Fibroblast of upper back skin (primary cell): ENCODE measurements around the gene PACRG.
A peak's percentile ranks its signal among the peaks of the same experiment; 100 is the strongest.

Source experiments
- DNase-seq: peaks from one replicate; pipeline ENCODE4 v3.0.0-alpha.2; 2013

PACRG gene

DNA sequence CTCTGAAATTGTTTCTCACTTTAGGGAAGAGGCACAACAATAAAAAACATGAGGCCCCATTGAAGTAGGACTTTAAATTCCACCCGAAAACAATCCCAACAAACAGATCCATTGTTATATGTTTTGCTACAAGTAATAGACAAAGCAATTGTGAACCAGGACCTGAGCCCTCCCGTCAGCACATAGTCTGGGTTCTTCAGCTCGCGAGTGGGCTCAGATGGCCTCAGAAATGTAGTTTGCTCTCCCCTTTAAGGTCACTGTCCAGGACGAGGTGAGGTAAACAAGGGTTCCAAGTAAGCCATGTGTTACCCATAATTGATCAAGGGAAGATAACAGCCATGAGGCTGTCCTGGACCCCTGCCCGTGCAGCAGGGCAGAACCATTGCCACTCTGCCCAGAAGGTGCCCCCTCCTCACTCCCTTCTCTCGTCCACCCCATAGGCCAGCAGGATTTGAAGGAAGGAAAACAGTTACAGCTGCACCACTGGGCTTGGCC, 526.6 kb downstream of the PACRG start:
- no peak for DNase-seq

DNA sequence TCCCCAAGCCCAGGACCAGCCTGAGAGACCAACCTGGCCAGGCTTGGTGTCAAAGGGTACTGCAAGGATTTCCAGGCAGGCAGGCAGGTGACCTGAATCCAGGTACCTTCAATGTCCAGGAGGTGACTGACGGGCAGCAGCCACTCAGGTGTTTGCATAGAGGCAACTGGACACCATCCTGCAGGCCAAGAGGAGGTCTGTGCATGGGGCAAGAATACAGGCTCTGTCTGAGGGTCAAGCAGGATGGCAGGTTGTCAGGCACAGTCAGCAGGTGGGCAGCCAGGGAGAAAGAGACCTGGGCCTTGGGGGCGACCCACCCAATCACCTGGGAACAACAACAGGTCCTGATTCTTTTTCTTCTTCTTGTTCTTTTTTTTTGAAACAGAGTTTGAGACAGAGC, 527.5 kb downstream of the PACRG start:
- DNase-seq, result no peak

DNA sequence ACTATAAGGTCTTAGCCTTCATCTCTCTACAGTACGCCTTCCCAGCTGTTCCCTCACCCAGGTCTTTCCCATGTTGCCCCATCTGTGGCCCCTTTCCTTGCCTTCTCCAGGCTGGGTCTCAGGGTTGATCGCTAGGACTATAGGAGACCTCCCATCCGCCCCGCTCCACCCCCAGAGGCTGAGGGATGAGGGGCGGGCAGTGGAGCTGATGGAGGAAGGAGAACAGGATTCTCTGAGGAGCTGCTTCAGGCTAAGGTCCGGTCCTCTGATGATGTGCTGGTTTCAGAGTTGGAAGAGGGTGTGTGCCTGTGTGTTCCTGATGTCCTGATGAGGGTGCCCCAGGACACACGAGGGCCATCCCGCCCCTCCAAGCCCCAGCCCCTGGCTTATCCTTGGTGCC, 531.9 kb downstream of the PACRG start:
- no peak for DNase-seq

DNA sequence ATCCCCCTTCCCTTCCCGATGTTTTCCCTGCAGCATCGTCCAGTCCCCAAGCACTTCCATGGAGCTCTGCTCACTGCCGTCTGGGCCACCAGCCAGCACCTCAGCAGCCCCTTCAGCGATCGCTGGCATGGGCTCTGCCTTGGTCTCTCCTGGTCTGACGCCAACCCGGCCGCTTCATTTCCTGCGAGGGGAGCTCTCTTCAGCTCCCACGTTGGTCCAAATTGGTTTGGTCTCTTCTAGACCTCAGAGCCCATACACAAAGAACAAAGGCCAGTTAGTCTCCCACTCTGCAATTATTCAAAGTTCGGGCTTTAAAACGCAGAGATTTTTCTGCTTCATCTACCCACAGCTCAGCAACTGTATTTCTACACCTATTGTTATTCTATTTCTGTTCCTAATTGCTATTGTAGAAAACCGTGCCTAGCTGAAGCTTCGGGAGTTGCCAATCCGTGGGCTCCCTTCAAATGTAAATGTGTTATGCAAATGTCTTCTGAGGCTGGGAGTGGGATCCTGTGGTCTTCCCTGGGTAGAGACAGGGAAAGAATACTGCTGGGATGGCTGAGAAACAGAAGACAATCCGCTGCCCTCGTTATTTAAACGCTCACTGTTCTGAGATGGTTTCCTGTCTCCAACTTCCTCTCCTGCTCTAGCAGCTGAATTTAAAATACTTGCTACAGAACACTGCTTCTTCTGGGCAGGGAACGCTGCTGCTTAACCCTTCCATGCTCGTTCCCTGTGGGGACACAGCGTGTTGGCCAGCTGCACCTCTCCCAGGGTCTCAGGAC, 532.5 kb downstream of the PACRG start:
- peak; percentile 22 for DNase-seq

DNA sequence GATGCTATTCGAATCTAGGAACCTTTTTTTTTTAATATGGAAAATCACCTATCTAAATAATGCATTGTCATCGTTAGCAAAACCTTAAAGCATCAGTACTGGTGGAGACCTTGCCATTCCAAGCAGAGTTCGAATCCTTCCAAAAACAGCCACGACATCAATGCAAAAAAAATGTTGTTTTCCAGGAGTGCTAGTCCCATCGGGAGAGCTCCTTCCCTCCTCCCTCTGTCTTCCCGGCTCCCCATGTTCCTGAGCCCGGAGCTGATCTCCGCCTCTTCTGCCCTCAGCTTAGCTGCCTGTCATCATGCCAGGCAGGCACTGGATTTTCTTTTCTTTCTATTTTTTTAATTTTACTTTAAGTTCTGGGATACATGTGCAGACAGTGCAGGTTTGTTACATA, 533.1 kb downstream of the PACRG start:
- DNase-seq, result no peak

DNA sequence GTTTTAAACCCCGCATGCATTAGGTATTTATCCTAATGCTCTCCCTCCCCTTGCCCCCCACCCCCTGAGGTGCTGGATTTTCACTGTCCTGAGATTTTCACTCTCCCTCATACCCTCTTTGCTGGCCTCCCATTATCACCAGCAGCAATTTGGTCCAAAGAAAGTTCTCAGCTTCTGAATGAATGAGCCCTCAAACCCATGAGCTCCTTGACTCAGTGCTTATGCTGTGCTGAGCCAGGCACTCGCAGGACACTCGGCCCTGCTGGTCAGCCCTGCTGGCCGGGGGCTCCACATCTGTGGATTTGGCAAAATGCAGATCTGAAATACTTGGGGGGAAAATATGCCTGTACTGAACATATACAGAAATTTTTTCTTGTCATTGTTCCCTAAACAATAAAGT, 533.6 kb downstream of the PACRG start:
- no peak for DNase-seq

DNA sequence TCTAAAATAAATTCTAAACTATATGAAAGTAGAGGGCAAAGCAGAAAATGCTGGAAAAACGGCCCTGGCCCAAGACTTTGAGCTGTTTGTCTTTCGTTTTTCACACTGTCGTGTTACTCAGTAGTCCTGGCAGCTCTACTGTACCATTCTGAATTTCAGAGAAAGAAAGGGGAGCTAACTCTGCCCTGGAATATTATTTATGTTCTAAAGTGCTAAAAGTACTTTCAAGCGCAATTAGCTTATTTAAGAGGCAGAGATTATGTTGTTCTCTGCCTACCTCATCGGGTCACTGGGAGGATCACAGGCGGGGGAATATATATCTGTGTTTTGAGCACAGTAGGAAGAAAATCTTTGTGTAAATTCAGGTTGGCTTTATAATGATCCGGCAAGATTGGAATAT, 534.3 kb downstream of the PACRG start:
- DNase-seq, result no peak

DNA sequence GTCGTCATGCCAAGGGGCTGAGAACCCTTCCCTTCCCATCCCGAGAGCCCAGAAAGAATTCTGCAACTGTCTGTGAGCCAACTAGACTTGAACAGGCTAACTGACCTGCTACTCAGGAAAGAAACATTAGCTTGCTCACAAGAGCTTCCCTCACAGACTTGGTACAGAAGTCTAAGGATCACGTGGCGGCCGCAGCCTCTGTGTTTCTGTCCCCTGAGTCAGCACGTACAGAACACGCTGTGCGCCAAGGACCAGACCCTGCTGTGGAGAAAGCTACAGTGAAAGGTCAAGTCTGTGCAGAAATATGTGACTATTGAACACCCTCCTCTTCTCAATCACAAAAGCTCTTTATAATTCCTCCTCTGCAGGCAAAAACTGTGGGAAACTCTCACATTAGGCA, 535.4 kb downstream of the PACRG start:
- DNase-seq, result no peak

DNA sequence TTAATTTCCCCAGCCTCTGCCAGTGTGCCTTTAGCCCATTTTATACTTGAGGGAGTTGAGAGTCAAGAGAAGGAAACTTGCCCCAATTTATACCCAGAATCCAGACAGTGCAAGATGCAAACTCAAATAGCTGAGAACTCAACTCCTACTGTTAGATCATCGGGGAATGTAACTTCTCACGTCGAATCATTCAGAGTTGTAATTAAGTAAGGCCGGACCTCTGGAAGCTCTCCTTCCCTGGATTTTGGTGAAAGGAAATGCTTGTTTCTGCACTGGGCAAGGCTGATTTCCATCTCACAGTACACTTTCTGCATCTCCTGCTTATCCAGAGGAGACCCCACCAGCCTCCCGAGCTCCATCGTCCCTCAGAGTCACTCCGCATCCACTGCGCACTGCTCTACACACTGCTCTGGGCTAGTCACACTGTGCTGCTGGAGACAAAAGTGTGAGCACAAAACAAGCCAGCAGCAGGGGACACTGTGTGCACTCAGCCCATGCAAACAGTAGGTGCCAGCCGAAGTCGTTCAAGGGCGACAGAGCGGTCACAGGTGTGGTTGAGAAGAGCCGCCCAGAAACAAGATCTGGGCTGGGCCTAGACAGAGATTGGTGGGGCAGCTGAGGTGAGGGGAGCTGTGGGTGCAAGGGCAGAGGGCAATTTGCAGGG, 536.4 kb downstream of the PACRG start:
- DNase-seq, result no peak

DNA sequence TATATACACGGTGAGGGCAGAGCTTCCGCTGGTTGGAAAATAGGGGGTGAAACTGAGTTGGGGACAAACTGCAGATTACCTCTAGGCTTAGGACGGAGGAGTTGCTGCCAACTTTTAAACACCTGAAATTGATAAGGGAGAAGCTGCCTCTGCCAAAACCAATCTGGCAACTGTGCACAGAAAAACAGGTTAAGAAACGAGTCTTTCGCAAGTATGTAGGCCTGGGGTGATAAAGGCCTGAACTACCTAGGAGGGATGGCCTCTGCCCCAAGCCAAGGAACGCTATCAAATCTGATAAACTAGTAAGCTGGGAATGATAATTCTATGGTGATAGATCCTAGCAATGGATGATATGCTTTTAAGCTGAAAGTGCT, 536.9 kb downstream of the PACRG start:
- DNase-seq, result no peak

DNA sequence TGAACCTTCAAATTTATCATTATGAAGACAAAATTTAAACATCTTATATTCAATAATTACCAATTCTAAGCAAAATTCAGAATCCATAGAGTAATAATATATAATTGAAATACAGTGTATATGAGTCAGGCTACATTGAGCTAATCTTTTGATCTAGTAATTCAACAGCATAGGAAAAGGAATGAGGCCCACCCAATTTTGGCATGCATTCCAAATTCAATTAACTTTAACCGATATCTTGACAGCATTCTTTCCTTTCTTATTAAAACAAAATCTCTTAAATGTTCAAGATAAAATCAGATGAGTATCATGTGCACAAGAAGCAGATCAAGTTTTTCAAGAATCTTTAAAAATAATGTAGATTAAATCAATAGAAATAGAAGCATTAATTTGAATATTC, 553.9 kb downstream of the PACRG start:
- no peak for DNase-seq

DNA sequence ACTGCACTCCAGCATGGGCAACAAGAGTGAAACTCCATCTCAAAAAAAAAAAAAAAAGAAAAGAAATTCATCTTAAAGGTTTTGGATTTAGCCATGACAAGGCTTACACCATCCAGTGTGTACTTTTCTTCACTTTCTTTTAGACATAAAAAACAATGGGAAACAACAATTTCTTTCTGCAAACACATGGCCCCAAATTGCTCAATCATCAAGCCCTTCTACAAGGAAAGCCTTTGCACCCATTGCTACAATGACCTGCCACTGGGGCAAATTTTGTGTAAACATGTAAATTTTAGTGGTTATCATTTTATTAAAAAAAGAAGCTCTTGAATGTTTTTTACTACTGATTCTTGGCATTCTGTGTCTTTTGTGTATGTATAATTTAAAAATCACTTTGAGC, 554.9 kb downstream of the PACRG start:
- no peak for DNase-seq

DNA sequence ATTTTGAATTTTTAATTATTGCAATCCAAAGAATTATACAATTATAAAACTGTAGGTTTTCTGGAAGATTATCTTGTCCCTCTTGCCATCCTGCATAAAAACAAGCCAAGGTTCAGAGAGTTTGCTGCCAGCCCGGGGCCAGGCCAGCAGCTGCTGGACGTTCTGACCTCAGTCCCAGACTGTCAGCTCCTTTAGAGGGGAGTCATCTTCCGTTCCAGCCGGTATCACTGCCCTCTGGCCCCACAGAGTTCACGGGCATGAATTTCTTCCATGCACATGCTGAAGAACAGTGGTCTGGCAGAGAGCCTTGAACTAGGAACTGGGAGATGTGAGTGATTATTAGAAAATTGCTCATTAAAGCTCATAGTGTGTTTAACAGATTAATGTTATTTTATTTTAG, 556.4 kb downstream of the PACRG start:
- DNase-seq, result no peak

DNA sequence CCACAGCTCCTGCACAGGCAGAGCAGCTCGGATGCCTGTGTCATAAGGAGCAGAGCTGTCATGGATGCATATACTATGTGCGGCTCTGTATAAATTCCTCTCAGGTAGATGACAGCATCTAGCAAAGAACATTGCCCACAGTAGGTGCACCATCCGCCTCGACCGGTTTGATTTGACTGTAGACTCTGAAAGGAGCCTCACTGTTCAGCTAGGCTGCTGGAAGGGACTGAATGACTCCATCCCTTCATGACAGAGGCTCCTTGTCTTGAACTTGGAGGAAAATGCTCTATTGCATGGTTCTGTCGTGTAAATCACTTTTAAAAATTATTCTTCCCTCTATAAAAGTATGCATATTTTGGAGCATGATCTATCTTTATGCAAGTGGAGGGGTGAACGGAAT, 557.9 kb downstream of the PACRG start:
- DNase-seq, result no peak

DNA sequence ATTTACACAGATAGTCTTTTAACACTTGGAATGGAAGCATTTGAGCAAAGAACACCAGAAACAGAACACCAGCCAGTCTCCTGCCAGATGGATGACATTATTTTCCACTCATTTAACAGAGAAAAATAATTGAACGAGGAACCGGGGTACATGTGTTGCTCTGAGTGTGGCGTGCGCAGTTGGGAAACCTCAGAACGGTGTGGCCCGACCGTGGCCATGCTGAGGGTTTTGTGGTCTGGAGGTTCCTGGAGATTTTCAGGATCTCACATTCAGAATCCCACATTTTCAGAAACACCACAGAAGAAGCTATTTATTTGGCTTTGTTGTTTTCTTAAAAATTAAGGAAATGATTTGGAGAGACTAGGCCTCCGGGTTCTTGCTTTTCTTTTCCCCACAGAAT, 559.9 kb downstream of the PACRG start:
- no peak for DNase-seq

DNA sequence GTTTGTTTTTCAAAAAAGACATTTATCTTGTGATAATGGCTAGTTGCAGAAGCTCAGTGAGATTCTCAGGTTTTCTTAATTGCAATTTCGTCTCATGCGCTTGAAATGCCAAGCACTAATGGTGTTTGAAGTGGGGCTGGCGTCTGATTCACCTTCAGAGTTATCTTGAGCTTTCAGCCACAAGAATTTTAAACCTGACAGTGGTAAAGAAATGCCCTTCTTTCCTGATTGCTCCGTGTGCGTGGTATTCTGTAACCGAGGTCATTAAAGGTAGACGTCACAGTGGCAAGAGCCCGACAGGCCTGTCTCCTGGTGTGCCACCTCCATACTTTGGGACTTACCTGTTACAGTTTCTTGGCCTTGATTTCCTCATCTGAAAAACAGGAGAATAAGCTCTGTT, 560.3 kb downstream of the PACRG start:
- no peak for DNase-seq

DNA sequence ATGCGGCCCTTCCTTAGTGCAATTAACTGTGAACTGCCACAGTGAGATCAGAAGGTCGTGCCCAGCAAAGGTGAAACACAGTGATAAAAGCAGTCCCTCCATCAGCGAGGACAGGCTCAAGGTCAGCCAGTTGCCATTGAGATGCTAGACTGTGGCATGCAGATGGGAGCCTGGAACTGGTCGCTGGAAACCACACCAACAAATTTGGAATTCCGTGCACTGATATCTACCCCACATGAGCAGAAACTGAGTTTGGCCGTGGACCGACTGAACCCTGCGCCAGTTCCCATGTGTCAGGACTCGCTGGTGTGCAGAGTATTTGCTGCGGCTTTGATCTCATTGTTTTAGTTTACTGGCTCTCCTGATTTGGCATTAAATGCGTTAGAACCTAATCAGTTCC, 561.1 kb downstream of the PACRG start:
- DNase-seq, result no peak

DNA sequence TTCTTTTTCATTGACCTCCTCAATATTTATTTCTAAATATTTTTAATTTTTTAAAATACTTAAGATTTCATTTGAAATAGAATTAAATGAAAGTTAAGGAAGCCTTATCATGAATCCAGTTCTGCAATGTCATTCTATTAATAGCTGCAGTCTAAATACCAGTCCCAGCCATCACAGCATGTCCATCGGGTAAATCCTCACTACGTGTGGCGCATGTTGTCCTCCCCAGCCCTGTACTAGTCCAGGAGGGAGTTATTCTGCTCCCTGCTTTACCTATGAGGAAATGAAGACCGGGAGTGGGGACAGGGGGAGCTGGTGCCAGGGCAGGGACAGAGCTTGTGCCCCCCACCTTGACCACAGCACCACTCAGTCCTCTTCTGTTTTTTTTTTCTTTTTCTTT, 561.7 kb downstream of the PACRG start:
- no peak for DNase-seq

DNA sequence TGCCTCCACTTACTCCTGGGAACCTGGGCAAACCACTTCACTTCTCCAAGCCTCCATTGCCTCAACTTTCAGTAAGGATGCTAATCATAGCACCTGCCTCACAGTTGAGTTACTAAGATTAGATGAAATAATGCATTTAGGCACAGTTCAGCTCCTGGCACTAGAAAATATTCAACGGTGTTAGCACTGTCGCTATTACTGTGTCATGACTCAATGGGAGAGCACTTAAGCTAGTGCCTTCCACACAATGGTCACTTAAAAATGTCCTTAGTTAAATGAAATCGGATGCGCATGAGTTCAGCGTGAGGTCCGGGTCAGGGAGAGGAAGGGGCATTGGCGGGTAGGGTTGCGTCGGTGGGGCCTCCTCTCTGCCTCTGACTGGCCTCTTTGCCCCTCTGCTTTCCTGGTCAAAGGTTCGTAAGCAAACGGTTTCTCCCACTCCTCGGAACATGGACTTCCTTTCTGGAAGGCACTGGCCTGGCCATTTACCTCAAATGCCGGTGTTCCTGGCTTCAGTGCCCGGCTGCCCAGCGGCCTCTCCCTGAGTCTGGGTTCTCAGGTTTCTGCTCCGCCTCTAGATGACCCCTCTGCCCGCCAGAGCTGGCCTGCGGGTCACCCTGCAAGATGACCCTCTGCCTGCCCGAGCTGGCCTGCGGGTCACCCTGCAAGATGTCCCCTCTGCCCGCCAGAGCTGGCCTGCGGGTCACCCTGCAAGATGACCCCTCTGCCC, 562.9 kb downstream of the PACRG start:
- DNase-seq, result no peak

DNA sequence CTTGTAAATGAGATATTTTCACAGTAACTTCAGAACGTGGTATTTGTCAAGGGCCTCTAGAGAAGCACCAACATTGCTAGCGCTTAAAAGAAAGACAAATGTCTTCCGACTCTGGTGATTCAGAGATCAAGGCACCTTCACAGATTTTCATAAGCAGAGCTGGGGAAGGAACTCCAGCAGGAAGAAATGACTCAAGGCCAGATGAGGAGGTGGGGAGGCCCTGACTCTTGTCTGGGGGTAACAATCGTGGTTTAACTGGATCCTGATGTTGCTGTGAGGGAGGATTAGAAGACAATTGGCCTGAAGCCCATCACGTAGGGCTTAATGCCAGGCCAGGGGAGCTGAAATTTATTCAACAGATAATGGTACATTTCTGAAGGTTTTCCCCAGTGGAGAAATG, 563.8 kb downstream of the PACRG start:
- DNase-seq, result peak; percentile 95

DNA sequence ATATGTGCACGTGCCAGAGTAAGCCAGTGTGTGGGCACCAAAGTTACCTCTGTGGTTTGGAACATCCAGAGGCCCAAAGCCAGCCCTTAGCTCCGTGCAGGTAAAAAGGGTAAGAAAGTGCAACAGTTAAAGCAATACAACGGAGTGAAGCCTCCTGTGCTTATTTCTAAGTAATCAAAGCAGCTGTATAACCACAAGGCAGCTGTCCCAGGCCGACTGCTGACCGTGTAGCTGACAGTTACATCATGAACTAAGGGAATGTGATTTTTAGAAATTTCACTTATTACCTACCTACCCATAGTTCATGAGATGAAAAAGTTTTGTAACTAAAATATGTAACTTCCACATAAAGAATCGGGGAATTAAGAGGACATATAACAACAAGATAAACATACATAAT, 565.5 kb downstream of the PACRG start:
- DNase-seq, result no peak

DNA sequence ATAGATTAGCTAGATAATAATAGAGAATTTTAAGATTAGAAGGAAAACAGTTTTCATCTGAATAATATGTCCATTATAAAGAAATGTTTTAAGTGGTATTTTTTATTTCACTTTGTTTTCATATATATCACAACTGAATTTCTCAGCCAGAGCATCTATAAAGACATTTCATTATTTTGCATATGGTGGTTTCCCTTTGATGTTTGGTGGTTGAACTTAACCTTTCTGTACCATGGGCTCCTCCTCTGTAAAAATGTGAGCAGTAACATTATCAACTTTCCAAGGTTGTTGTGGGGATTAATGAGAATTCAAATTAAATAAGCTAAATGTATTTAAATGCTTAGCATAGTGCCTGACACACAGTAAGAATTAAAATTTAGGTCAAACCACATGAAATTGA, 567.0 kb downstream of the PACRG start:
- DNase-seq, result no peak

DNA sequence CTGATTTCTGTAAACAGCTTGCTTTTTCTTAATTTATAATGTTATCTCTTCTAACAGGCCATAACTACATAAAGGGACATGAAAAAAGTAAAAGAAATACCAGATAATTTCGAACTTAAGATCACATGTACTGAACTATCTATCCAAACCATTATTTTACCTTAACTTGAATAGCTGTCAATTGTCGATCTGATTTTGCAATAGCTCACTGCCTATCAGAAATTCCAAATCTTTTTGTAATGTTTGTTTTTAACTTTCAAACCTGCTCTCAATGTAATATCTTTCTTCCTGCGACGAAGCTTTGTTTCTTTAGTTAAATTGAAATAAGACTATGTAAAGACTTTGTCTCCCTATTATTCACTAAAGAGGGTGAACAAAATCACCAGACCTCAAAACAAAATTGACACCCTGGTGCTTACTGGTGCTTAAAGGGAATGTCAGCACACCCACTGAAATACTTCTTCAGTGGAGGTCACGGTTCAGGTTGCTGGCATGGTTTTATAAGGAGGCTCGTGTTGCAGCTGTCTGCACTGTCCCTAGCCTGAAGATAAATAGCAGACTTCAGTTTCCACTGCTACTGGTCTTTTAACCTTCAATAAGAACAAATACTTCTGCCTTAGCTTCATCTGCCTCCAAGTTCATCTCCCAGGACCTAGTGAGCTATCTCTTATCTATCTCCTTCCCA, 569.2 kb downstream of the PACRG start:
- DNase-seq, result peak; percentile 26
